SK-N-MC (cell line): ENCODE measurements around the gene CC2D2B.

Experiments
- EZH2 ChIP-seq: fragments of 200-600 bp; sonication (generic); IDR thresholded peaks from one replicate; pipeline ENCODE4 v1.6.1; 2017; ENCODE audit warnings: antibody characterized with exemption
- FOXP2 ChIP-seq: optimal IDR thresholded peaks from 2 replicates; pipeline ENCODE3; 2011; ENCODE audit warnings: mild to moderate bottlenecking, moderate library complexity; ENCODE audit not compliant: insufficient read depth; ENCODE audit errors: extremely low read length, control extremely low read depth
- POLR2AphosphoS5 ChIP-seq: IDR thresholded peaks from 2 replicates; pipeline ENCODE4 v1.6.1; 2012; ENCODE audit warnings: mild to moderate bottlenecking, low read depth, low read length, borderline replicate concordance

GRCh38 chr10:95860166-95860940 lies 47.4 kb upstream of the CC2D2B start:
- no peak for TF ChIP-seq EZH2
- no peak for TF ChIP-seq POLR2AphosphoS5
- no peak for TF ChIP-seq FOXP2
